ENCODE data around the gene DPEP3.
A peak's percentile ranks its signal among the peaks of the same experiment; 100 is the strongest.
"Not testable (repeated sequence)": the region's sequence is repeated elsewhere in the genome, so short reads cannot be mapped to it uniquely, and the experiment has no call there.

DPEP3 gene

DNA sequence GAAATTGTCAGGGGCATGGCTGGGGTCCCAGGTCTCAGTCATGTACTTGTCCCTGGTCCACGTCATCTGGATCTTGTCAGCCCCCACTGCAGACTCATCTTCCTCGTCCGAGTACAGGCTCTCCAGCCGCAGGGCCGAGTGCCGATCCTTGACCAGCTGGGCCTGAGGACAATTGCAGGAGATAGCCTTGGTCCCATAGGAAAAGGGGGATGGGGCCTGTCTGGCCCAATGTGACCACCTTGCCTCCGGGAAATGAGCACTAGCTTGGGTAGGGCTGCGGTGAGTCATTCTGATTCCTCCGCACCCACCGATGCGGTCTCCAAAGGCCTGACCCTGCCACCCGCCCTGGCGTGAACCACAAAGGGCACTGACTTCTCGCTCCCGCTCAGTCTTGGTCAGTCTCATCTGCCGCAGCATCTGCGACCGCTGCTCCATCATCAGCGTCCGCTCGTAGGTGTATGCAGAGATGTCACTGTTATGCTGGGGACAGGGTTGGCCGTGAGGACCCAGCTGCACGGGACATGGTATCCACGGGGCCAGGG, 34.8 kb downstream of the DPEP3 start:
- DNase-seq (ENCODE audit: low read depth): no peak

DNA sequence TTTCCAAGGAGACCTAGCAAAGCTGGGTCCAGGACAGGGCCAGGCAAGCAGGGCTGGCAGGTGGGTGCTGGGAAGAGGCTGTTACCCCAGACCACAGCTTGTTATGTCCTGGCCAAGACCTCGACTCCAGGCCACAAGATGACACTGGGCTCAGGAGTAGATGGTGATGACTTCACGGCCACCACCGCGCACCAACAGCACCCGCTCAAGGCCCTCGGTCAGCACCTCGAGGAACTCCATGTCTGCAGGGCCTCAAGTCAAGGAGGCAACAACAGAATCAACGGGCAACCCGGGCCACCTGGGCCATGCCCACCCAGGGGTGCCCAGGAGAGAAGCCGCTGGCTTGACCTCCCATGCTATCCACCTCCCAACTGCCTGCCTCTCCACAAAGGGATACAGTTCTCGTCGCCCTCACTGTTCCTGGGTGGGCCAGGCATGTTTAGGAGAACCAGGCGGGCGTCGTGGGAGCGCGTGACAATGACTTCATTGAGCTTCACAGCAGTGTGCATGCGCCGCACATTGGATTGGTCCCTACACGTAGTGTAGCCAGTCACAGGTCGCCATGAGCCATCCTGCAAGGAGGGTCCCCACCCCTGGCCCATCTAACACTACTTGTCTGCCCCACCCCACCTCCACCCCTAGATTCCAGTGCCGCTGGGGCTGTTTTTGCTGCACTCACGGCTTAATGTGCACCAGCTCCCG, 35.5 kb downstream of the DPEP3 start:
- DNase-seq (ENCODE audit: low read depth): no peak

DNA sequence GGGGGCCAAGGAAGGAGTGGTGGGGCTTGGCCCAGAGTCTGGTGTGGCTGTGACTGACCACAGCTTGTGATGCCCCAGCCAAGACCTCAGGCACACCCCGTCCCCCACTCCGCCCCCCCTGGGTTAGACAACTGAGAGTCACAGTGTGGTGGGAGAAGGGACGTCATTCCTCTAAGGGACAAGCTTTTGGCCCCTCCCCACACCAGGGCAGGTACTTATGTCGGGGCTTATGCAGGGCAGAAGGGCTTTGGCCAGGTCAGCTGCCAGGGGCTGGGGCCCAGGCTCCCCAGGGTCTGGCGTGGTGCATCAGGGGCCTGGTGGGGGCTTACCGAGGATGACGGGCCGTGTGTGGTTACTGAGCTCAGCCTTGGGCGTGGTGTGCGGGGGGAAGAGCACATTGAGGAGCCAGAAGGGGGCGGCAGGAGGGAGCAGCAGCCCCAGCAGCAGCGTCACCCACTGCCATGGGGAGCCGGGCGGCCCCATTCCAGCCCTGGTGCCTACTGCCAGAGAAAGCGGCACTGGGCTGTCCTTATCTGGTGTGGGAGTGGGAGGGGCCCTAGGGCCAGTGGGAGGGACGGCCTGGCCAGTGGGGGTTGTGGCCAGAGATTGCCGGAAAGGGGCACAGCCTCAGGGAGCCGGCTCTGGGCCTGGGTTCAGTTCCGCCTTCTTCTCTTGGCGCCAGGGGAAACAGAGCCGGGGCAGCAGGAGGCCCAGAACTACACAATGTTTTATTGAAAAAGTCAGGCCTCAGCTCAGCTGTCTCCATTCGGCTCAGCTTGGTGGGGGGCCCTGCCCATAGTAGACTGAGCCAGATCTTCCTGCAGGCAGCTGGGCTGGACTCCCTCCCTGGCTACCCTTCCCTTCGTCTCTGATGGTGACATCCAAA, 36.4 kb downstream of the DPEP3 start, which contains the start of gene LCAT:
TSS of gene LCAT (minus strand) at position 502 of the 886 bp plus-strand sequence. CDS start at position 483, 19 bp downstream.
- DNase-seq (ENCODE audit: low read depth): no peak

DNA sequence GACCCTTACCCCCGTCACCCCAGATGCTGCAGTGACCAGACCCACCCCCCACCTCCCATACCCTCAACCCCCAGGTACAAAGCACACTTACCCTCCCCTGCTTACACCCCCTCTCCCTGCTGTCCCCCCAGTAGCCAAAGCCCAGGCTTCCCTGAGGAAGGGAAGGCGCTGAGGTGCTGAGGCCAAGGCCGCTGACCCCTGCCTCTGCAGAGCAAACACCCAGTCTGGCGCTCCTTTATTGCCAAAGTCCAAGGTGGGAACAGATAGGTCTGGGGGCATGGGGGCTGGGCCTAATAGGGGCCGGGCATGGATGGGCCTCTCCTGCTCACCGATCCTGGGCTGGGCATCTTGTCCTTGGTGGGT, 37.1 kb downstream of the DPEP3 start:
- DNase-seq (ENCODE audit: low read depth): no peak

DNA sequence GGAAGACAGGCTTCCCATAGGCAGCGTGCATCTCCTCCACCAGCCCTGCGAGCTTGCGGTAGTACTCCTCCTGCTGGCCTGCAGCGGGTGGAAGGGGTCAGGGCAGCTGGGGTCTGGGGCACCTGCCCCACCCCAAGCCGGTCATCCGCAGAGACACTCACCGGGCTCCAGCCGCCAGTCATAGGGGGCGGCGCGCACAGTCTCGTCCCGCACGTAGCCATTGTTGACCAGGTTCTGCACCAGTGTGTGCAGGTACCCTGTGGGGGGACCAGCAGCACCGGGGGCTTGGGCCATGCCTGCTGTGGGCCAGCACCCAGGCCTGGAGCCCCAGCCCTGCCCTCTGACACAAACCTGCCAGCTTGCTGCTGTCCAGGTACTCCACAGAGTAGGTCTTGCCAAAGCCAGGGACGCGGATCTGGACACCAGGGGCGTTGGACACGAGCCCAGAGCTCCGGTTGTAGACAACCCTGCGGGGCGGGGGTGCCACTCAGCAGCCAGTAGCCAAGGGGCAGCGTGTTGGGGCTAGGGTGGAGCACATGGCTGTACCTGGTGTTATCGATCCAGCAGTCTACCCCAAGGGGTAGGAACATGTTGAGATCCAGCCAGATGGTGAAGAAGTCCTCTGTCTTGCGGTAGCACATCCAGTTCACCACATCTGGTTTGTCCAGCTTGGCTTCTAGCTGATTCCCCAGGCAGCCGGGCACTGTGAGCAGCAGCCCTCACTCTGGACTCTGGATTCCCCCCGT, 37.6 kb downstream of the DPEP3 start:
- no peak for DNase-seq (ENCODE audit: low read depth)

DNA sequence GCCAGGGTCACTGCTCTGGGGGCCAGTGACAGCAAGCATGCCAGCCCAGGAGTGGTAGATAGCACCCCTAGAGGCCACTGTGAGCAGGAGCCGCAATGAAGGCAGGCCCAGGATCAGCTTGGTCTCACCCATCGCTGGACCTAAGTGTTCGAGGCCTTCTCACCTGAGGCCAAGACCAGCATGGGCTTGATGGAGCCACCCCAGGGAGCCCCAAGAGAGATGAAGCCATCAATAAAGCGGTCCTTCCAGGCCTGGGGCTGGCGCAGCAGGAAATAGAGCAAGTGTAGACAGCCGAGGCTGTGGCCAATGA, 38.1 kb downstream of the DPEP3 start:
- DNase-seq (ENCODE audit: low read depth): peak; percentile 45

DNA sequence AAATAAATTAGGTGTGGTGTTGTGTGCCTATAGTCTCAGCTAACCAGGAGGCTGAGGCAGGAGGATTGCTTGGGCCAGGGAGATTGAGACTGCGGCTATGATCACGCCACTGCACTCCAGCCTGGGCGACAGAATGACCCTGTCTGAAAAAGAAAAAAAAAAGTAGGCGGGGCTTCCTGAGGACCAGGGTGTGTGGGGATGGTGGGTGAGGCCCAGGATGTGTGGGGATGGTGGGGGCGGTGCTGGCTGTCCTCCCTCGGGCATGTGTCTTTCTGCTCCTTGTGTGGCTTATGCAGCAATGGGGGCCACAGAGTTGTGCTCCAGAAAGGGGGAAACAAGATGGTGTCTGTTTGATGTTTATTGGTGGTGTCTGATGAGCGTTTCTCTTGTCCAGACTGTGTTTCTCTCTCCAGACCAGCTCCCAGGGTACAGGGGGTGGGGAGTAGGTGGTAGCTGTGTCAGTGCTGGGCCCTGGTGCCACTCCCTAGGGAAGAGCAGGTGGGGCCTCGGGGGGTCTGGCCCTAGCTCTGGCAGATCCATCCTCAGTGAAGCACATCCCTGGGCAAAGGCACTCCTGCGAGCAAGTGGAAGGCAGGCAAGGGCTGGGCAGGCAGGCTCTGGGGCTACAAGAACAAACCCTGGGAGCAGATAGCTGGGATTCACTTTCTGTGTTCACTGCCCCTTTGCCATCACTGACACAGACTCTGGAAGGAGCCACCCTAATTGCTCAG, 38.7 kb downstream of the DPEP3 start:
- no peak for DNase-seq (ENCODE audit: low read depth)

DNA sequence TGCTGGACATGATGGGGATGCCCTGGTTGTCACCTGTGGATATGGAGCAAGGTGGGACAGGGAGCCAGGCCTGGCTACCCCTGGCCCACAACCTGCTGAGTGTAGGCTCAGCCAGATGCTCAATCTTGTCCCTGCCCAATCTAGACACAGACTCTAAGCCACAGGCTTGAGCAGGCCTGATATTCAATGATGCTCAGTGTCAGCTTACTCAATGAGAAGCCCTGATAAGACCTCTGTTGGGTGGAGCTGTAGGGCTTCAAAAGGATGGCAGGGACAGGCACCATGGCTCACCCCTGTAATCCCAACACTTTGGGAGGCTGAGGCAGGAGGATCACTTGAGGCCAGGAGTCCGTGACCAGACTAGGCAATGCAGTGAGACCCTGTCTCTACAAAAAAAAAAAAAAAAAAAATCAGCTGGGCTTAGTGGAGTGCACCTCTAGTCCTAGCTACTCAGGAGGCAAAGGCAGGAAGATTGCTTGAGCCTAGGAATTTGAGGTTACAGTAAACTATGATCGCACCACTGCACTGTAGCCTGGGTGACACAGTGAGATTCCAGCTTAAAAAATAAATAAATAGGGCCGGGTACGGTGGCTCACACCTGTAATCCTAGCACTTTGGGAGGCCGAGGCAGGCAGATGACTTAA, 39.7 kb downstream of the DPEP3 start:
- no peak for DNase-seq (ENCODE audit: low read depth)

DNA sequence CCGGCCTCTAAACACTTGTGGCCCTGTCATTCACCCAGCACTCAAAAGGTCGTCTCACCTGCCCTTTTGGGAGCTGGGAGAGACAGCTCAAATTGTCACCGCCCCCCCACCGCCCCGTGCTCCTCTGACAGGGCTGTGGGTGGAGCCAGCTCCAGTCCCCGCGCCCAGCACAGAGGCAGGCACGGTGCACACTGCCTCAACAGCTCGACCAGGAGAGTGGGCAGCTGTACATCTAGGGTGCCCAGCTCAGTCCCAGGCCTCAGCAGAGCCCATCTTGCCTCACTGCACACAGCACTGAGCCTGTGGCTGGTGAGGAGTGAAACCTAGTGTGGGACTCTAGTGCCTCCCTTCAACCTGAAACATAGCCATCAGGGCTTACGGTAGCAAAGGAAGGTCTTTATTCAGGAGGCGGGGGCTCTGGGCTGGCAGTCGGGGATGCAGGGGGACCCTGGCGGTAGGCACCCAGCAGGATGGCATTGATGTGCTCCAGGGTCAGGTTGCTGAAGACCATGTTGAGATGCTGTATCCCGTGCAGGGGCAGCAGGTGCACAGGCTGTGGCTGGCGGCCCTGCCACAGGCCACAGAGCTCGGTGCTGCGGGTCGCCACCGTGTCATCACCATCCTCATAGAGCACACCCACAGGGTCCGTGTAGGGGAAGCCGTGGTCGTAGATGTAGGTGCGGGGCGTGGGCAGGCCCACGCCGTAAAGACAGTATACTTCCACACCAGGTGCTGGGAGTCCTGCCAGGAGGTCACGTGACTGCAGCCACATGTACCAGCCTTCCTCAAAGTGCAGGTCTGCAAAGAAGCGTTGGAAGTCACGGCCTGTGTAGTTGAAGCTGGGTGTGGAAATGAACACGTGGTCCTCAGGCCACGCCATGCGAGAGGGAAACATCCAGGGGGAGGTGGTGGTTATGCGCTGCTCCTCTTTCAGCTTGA, 40.5 kb downstream of the DPEP3 start:
- DNase-seq (ENCODE audit: low read depth): no peak

DNA sequence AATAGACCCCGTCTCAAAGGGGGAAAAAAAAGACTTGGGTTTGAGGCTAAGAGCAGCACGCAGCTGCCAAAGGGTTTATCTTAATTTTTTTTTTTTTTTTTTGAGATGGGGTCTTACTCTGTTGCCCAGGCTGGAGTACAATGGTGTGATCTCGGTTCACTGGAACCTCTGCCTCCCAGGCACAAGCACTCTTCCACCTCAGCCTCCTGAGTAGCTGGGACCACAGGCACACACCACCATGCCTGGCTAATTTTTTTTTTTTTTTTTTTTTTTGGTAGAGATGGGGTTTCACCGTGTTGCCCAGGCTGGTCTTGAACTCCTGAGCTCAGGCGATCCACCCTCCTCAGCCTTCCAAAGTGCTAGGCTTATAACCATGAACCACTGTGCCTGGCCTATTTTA, 42.6 kb downstream of the DPEP3 start:
- DNase-seq (ENCODE audit: low read depth): not testable (repeated sequence)

DNA sequence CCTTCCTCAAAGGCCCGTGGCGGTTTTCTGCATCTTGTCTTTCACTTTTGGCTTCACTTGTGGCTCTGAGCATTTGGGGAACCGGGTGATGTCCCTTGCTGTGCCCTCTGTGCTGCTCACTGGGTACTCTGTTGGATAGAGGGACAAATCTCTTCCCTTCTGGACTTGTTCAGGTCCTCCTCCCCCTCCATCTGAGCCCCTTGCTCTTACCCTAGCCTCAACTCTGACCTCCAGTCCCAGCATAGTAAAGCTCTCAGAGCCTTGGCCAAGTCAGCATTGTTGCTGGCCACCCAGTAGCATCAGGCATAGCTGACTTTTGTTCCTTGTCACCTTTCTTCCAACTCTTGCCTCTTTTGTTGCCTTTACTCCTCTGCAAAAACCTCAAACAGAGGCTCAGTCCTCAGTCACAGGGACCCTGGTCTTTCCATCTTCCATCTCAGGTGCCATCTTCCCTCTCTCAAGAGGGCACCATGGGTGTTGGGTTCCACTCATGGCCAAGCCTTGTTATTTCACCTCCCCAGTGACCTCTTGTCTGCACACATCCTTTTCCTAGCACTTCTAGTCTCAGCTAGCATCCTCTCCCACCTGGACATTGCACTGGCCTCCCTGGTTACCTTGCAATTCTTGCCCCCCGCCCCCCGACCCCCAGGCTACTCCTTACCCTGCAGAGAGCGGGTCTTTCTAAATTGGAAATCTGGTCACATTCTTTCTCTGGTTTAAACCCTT, 43.3 kb downstream of the DPEP3 start:
- no peak for DNase-seq (ENCODE audit: low read depth)

DNA sequence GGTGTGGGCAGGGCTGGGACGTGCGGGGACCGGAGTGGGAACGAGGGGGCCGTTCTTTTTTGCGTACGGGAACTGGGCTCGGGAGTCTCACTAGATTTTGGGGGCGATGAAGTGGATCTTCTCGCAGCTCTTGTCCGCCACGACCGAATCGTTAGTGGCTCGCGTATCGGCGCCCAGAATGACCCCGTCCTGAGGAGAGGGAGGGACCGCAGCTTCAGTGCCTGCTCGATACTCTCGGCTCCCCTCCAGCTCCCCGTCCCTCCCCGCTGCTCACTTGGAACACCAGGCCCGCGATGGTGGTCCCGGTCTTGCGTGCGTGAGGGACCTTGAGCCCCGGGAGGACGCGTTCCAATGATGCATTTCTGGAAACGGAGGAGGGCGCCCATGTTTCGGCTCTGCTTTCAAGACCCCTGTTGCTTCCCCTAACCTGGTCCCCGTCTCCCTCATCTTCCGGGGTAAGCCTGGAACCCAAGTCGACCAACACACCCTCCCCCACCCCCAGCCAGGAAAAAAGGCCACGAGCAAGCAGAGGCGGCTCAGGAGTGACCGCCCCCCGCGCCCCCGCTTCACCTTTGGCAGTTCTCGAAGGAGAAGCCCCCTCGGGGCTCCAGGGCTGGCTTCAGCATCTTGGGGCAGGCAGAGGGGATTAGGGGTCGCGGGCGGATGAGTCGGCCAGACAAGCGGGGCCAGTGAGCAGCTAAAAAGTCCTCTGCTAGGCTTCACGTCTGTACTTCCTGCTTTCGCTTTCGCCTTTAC, 44.0 kb downstream of the DPEP3 start, which contains the start of gene PSMB10:
TSS of gene PSMB10 (minus strand) at position 727 of the 756 bp plus-strand sequence. CDS start at position 626, 101 bp downstream.
- DNase-seq (ENCODE audit: low read depth): peak; percentile 86

DNA sequence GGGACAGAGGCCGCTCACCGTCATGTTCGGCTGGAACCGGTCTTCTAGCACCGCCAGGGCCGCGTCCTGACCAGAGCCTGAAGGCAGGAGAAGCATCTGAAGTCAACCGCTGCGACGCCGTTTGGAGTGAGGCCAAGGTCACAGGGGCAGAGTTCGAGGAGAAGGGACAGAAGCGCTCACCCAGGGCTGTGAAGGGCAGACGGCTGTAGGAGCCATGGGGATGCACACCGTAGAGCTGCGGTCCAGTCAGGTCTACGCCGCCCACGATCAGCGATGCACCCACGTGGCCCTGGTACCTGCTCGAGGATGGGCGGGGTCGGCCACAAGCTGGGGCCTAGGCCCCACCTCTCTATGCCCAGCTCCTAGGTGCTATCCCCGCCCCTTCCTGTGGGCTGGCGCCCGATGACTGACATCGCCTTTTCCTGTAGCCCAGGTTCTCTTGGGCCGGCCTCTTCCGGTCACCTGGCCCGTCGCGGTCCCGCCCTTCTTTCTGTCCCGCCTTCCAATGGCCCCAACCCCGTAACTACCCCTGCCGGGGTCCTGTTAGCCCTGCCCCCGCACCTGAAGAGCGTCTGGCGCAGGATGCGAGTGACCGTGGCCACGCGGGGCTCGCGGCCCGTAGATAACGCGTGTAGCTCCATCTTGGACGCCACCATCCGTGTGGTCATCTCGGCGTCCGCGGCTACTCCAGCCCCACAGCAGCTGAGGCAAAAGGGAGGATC, 44.7 kb downstream of the DPEP3 start:
- DNase-seq (ENCODE audit: low read depth): peak; percentile 95

DNA sequence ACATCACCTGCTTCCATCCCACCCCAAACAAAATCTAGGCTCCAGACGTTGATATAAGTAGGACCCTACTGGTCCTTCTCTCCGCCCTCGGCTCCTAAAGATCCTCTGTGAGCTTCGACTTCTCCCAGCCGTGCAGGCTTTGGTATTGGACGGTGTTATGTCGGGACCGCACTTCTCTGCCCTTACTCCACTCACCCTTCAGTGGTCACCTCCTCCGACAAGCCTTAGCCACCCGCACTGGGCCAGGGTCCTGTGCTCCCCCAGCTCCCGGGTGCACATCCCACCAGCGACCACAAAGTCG, 45.2 kb downstream of the DPEP3 start:
- peak; percentile 26 for DNase-seq (ENCODE audit: low read depth)

DNA sequence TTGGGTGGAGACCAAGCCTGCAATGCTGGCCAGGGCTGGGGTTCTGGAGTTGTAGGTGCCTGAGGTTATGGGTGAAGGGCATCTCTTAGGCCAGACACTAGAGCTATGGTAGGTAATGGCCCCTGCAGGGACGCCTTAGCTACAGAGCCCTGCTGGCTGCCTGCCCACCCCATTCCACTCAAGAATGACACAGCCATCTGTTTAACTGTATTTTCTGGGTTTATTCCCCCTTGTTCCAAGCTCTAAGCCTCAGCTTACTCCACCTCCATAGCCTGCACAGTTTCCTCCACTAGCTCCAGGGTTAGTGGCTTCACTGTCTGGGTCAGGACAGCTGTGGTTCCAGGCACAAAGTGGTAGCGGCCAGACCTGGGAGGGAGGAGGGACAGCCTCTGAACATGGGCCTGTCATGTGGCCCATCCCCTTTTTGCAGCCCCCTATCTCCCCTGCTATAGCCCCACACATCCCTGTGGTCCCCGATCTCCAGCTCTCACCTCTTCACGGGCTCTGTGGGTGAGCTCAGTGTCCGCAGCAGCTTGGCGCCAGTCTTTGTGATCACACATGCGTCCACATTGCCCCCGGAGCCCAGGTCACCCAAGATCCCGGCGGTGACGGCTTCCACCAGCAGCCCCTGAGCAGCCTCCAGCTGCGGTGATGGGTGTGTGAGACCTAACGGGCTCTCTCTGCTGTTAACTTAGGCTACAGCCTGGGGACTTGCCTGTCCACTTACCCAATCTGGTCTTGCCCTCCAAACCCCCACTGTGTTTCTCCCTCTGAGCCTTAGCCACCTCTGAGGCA, 45.8 kb downstream of the DPEP3 start:
- peak; percentile 30 for DNase-seq (ENCODE audit: low read depth)

DNA sequence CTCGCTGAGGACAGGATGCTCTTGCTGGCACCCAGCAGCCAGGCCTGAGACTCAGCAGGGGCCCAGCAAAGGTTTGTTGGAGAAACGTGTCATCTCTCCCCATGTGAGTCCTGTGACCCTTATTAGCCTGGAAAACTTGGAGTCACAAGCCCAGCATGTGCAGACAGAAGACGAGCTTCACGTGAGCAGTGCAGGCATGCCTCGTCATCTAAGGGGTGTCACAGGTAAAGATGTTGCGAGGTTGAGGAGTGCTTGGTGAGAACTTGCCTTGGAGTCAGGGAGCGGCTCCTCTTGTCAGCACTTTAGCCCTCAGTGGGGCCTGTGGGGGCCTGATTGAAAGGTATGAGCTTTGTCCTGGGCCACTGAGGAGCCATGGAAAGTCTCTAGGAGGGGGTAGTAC, 46.5 kb downstream of the DPEP3 start:
- DNase-seq (ENCODE audit: low read depth): no peak

DNA sequence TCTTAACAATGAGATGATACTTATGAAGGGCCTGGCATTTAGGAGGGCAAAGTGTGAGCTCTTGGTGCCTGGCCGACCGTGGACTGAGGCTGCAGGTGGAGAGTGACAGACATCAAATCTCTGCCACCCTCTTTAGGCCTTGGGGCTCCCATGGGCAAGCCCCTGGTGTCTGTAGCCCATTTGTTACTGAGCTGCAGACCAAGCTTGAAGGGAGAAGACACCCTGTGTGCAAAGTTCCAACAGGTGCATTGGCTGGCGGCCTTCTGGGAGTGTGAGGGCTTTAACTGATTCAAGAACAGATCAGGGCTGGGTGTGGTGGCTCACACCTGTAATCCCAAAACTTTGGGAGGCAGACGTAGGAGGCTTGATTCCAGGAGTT, 47.8 kb downstream of the DPEP3 start:
- DNase-seq (ENCODE audit: low read depth): no peak
